Transverse colon (tissue), 4 donors: Measurements from ENCODE around the gene PDGFD. TPM values are rescaled to one million over a fixed set of nuclear protein-coding genes. Genes with fewer than 3 reads are reported as not detected.

Source experiments
- DNase-seq: peaks from one replicate; pipeline ENCODE4 v3.0.0-alpha.2; 2019
- H3K27ac ChIP-seq, 4 donors: fragments of 200-600 bp; sonication (generic); 2 replicates each; pipeline ENCODE4 v1.5.1; 2016 to 2018; ENCODE audit warnings: inconsistent platforms in 4 of 4
- H3K27me3 ChIP-seq: fragments of 200-600 bp; sonication (generic); 2 replicates; pipeline ENCODE4 v1.5.1; 2017; ENCODE audit warnings: inconsistent platforms
- H3K36me3 ChIP-seq, 4 donors: fragments of 200-600 bp; sonication (generic); 2 replicates each; pipeline ENCODE4 v1.5.1; 2017 to 2019; ENCODE audit warnings: inconsistent platforms in 4 of 4
- H3K4me1 ChIP-seq, 4 donors: fragments of 200-600 bp; sonication (generic); 2 replicates each; pipeline ENCODE4 v1.5.1; 2017 to 2020; ENCODE audit warnings: inconsistent platforms in 4 of 4
- H3K4me3 ChIP-seq, 4 donors: fragments of 200-600 bp; sonication (generic); 1 replicate in 1 of 4; 2 replicates in 3 of 4; pipeline versions ENCODE4 v1.5.1 to v1.6.1; 2017 to 2019; ENCODE audit warnings: inconsistent platforms in 4 of 4
- H3K9me3 ChIP-seq, 2 donors: fragments of 200-600 bp; sonication (generic); 2 replicates each; pipeline ENCODE4 v1.5.1; 2017 to 2019; ENCODE audit warnings: inconsistent platforms in 2 of 2
- CTCF ChIP-seq, 5 experiments: fragments of 200-600 bp in 3 of 5; fragments of 450-650 bp in 2 of 5; sonication (generic) in 3 of 5; IDR thresholded peaks; 1 replicate in 2 of 5; 2 replicates in 3 of 5; pipeline ENCODE4 v1.5.1; 2016 to 2017; ENCODE audit warnings: antibody characterized with exemption in 5 of 5, inconsistent platforms in 3 of 5, mild to moderate bottlenecking in 2 of 5, moderate library complexity in 1 of 5
- EP300 ChIP-seq: sonication (generic); formaldehyde crosslinking; IDR thresholded peaks from one replicate; pipeline ENCODE4 v1.6.1; 2017; ENCODE audit warnings: antibody characterized with exemption, low read depth
- POLR2A ChIP-seq: fragments of 450-650 bp; IDR thresholded peaks from one replicate; pipeline ENCODE4 v1.6.1; 2016; ENCODE audit warnings: antibody characterized with exemption, mild to moderate bottlenecking, moderate library complexity
- POLR2AphosphoS5 ChIP-seq, 3 donors: sonication (generic); formaldehyde crosslinking; IDR thresholded peaks; one replicate each; pipeline ENCODE4 v1.6.1; 2016; ENCODE audit warnings: antibody characterized with exemption in 3 of 3
- WGBS, 2 donors: methylation state at CpG; one replicate each; pipeline ENCODE4 v1.1.5; 2018; ENCODE audit warnings: low coverage in 1 of 2; 5-methylcytosine and 5-hydroxymethylcytosine counted together
- in situ Hi-C, 4 donors: fragments of 200-750 bp; cut with MboI; loops; one replicate each; pipeline versions ENCODE4 v1.15.0 to v1.15.1; 2017; ENCODE audit warnings: low sequenced_read_pairs in 3 of 4, low pct_ligation_motif_present in 1 of 4, low pct_unique_long_range_greater_than_20kb in 1 of 4
- intact Hi-C: fragments of 100-400 bp; cut with DNase I; formaldehyde crosslinking; loops from one replicate; pipeline ENCODE4 v1.15.1; 2023; ENCODE audit warnings: low total_unique reads
- total RNA-seq, 4 donors: library from RNA; depleted of rRNA; stranded (reverse); fragments of >200 nt; gene quantifications; one replicate each; pipeline ENCODE4 v1.1.0, GENCODE V29; 2016

PDGFD gene
- total RNA-seq, 4 donors from 2014 or later = 2.3 to 6.0 (median 3.8) TPM; not detected in 1

GRCh38 chr11:104126464-104126863 is 37.5 kb downstream of the PDGFD start:
- Histone ChIP-seq H3K27me3 (no peaks in the 10 kb centered on the region), H3K36me3 (no peaks in the 10 kb centered on the region), H3K4me3 (no peak overlapping the region), H3K4me1 (no peaks in the 10 kb centered on the region), H3K27ac (no peak overlapping the region), H3K9me3 (no peaks in the 10 kb centered on the region)
- DNase-seq = no peak
- 78 to 83% methylated on average over 1 of the region's 1 CpG for WGBS, 2 donors
- TF ChIP-seq CTCF (IDR thresholded peaks at IDR 0.05) (no peak), EP300 (no peak), POLR2AphosphoS5 (IDR thresholded peaks at IDR 0.05) (no peak), POLR2A (no peak)
- in situ Hi-C loops (loop anchor here in 1 of 4 donors (25.0 kb wide), 1 partner anchor 439 kb away; no protein-coding TSS in a partner anchor), intact Hi-C loops (no loop called here)

GRCh38 chr11:104124979-104125378 is 39.0 kb downstream of the PDGFD start:
- no peak for TF ChIP-seq POLR2A
- TF ChIP-seq CTCF (IDR thresholded peaks at IDR 0.05) = no peak
- TF ChIP-seq EP300 = no peak
- TF ChIP-seq POLR2AphosphoS5 (IDR thresholded peaks at IDR 0.05) = no peak
- Histone ChIP-seq H3K4me3 (no peak overlapping the region), H3K36me3 (no peaks in the 10 kb centered on the region), H3K27me3 (no peaks in the 10 kb centered on the region), H3K4me1 (no peaks in the 10 kb centered on the region), H3K9me3 (no peaks in the 10 kb centered on the region), H3K27ac (no peak overlapping the region)
- no peak for DNase-seq
- in situ Hi-C loops = loop anchor here in 1 of 4 donors (25.0 kb wide), 1 partner anchor 438 kb away; no protein-coding TSS in a partner anchor
- 78 to 85% methylated on average over 1 of the region's 1 CpG for WGBS, 2 donors
- intact Hi-C loops = no loop called here

DNA sequence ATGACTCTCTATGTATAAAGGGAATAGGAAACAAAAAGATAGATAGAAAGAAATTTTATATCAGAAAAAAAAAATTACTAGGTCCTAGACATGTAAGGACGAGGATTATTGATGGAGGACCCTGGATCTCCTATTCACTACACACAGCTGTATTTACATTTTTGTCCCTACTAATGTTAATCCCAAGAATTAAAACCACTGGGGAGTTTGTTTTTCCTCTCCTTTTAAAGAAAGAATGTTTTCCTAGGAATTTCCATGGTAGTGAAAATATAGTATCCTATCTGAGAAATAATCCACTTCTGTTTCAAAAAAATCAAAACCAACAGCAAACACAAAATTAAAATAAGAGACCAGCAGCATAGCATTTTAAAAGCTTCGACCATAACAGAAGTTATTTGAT is 41.1 kb downstream of the PDGFD start:
- intact Hi-C loops (no loop called here), in situ Hi-C loops (no loop called here)
- Histone ChIP-seq H3K36me3 (no peaks in the 10 kb centered on the region), H3K4me3 (no peak overlapping the region), H3K27ac (no peak overlapping the region), H3K4me1 (no peaks in the 10 kb centered on the region), H3K27me3 (no peaks in the 10 kb centered on the region), H3K9me3 (no peaks in the 10 kb centered on the region)
- WGBS, 2 donors = 45 to 68% methylated on average over 2 of the region's 2 CpGs
- no peak for DNase-seq
- TF ChIP-seq CTCF (IDR thresholded peaks at IDR 0.05) (no peak), EP300 (no peak), POLR2AphosphoS5 (IDR thresholded peaks at IDR 0.05) (no peak), POLR2A (no peak)

DNA sequence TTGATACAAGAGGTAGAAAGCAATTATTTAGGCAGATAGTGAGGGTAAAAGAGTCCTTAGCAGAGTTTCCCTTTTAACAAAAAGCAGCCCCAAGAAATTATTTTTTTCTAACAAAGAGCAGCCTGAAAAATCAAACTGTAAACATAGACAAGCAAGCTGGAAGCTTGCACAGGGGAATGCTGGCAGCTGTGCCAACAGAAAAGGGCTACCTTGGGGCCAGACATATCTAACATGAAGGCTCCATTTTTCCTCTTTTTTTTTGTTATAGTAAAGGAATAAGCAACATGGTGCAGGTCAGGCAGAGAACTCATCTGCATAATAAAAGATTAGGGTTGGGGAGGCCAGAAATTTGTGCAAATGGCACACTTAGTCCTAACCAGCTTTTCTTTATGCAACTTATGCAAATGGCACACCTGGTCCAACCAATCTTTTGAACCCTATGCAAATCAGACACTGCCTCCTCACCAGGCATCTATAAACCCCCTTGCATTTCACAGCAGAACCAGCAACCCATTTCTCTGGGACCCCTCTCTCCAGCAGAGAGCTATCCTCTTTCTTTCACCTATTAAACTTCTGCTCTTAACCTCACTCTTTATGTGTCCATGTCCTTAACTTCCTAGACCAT is 41.8 kb downstream of the PDGFD start:
- intact Hi-C loops (no loop called here), in situ Hi-C loops (no loop called here)
- Histone ChIP-seq H3K9me3 (no peaks in the 10 kb centered on the region), H3K4me3 (no peak overlapping the region), H3K36me3 (no peaks in the 10 kb centered on the region), H3K27ac (no peak overlapping the region), H3K27me3 (no peaks in the 10 kb centered on the region), H3K4me1 (no peaks in the 10 kb centered on the region)
- no peak for DNase-seq
- TF ChIP-seq EP300 (no peak), POLR2A (no peak), CTCF (IDR thresholded peaks at IDR 0.05) (no peak), POLR2AphosphoS5 (IDR thresholded peaks at IDR 0.05) (no peak)
